Measurements from ENCODE around the gene THOC7. TPM values are rescaled to one million over a fixed set of nuclear protein-coding genes. Genes with fewer than 3 reads are reported as not detected.

THOC7 gene
- total RNA-seq, 4 donors from 2014 or later: 66.0 to 102 (median 78.8) TPM

DNA sequence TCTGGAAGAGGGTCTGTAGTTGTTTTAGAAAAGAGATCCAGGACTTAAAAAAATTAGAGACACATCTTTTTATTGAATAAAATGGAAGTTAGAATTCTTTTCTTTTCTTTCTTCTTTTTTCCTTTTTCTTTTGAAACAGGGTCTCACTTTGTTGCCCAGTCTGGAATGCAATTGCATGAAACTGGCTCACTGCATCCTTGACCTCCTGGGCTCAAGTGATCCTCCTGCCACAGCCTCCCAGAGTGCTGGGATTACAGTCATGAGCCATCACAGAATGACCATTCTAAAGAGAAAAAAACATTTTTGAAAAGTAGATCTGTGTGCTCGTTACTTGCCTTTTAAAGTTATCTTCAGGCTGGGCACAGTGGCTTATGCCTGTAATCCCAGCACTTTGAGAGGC is 3.6 kb upstream of the THOC7 start:
- H3K27me3 ChIP-seq: no peaks in the 10 kb centered on the region
- intact Hi-C loops (cut with DNase I): loop anchor here (10.0 kb wide), 1 partner anchor 128 kb away; no protein-coding TSS in a partner anchor
- no peak overlapping the region for H3K27ac ChIP-seq (replicated peaks in 1 of 4)

DNA sequence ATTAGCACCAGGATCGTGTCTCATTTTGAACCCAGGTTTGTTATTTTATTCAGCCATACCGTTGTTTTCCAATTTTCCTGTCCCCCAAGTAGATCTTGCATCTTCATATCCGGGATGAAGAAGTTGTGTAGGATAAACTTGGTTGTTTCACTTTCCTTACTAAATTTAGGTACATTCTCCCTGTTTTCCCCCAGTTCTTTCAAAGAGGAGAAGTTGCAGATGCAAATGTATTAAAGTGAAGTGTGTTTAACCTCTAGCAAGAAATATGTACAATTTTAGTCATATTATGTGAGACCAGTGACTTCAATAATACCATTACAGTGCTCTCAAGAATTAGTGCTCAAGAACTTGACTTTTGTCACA is 1.3 kb upstream of the THOC7 start:
- H3K4me1 ChIP-seq: peaks cover 9 to 43% (median 40%) of the 10 kb centered on the region in 4 donors
- no peaks in the 10 kb centered on the region for H3K9me3 ChIP-seq
- intact Hi-C loops (cut with DNase I): loop anchor here (5.0 to 10.0 kb wide), 2 partner anchors 47 to 130 kb away; partner anchors contain the start of gene SCAANT1
- no peak for DNase-seq (ENCODE audit: extremely low spot score)
- H3K27ac ChIP-seq (replicated peaks in 1 of 4): peak overlapping the region; percentile 88 to 94 (median 90)
- WGBS: 0% methylated on average over 3 of the region's 3 CpGs
- no peaks in the 10 kb centered on the region for H3K27me3 ChIP-seq
- no peaks in the 10 kb centered on the region for H3K36me3 ChIP-seq
- H3K4me3 ChIP-seq: peak overlapping the region; percentile 81 to 100 (median 98)
- TF ChIP-seq POLR2A (IDR thresholded peaks at IDR 0.05; ENCODE audit: low read depth) (no peak), EP300 (IDR thresholded peaks at IDR 0.05) (no peak), CTCF (IDR thresholded peaks at IDR 0.05) (no peak), POLR2AphosphoS5 (IDR thresholded peaks at IDR 0.05) (no peak)

More for the DNA sequence above, 3.6 kb upstream of the THOC7 start:
- H3K4me3 ChIP-seq: no peak overlapping the region
- H3K4me1 ChIP-seq: peaks cover 8 to 35% (median 28%) of the 10 kb centered on the region in 4 donors
- no peaks in the 10 kb centered on the region for H3K9me3 ChIP-seq
- TF ChIP-seq CTCF (IDR thresholded peaks at IDR 0.05) (no peak), POLR2A (IDR thresholded peaks at IDR 0.05; ENCODE audit: low read depth) (no peak), EP300 (IDR thresholded peaks at IDR 0.05) (no peak), POLR2AphosphoS5 (IDR thresholded peaks at IDR 0.05) (no peak)
- WGBS: 100% methylated on average over 1 of the region's 1 CpG
- no peaks in the 10 kb centered on the region for H3K36me3 ChIP-seq
- DNase-seq (ENCODE audit: extremely low spot score): no peak

GRCh38 chr3:63864008-63864964 is 681 bp upstream of the THOC7 start:
- Histone ChIP-seq H3K4me1 (peaks cover 9 to 40% (median 34%) of the 10 kb centered on the region in 4 donors), H3K36me3 (no peaks in the 10 kb centered on the region), H3K27me3 (no peaks in the 10 kb centered on the region), H3K27ac (replicated peaks in 1 of 4) (peak overlapping the region; percentile 88 to 94 (median 90)), H3K4me3 (peak overlapping the region; percentile 81 to 100 (median 98)), H3K9me3 (no peaks in the 10 kb centered on the region)
- under 1% methylated on average over 34 of the region's 93 CpGs for WGBS
- DNase-seq (ENCODE audit: extremely low spot score): peak; percentile 94
- TF ChIP-seq CTCF (IDR thresholded peaks at IDR 0.05): no peak
- TF ChIP-seq POLR2A (IDR thresholded peaks at IDR 0.05; ENCODE audit: low read depth): no peak
- no peak for TF ChIP-seq EP300 (IDR thresholded peaks at IDR 0.05)
- no peak for TF ChIP-seq POLR2AphosphoS5 (IDR thresholded peaks at IDR 0.05)
- intact Hi-C loops (cut with DNase I): loop anchor here (5.0 to 10.0 kb wide), 2 partner anchors 48 to 131 kb away; partner anchors contain the start of gene SCAANT1

GRCh38 chr3:63862804-63863149 is 828 bp downstream of the THOC7 start:
- no peaks in the 10 kb centered on the region for H3K36me3 ChIP-seq
- TF ChIP-seq CTCF (IDR thresholded peaks at IDR 0.05) (no peak), EP300 (IDR thresholded peaks at IDR 0.05) (no peak), POLR2AphosphoS5 (IDR thresholded peaks at IDR 0.05) (no peak), POLR2A (IDR thresholded peaks at IDR 0.05; ENCODE audit: low read depth) (no peak)
- H3K27me3 ChIP-seq: no peaks in the 10 kb centered on the region
- WGBS: 22% methylated on average over 5 of the region's 5 CpGs
- H3K4me3 ChIP-seq: peak overlapping the region; percentile 81 to 100 (median 98)
- H3K9me3 ChIP-seq: no peaks in the 10 kb centered on the region
- no peak for DNase-seq (ENCODE audit: extremely low spot score)
- intact Hi-C loops (cut with DNase I): loop anchor here (5.0 to 10.0 kb wide), 2 partner anchors 50 to 132 kb away; partner anchors contain the start of gene SCAANT1
- H3K27ac ChIP-seq (replicated peaks in 1 of 4): peak overlapping the region; percentile 86 to 92 (median 89)
- peaks cover 9 to 47% (median 33%) of the 10 kb centered on the region in 4 donors for H3K4me1 ChIP-seq
